ENCODE data around the gene PRR23A.
"Not testable (repeated sequence)": the region's sequence is repeated elsewhere in the genome, so short reads cannot be mapped to it uniquely, and the experiment has no call there.

PRR23A gene

GRCh38 chr3:139006051-139006716, at the start of gene PRR23A:
Gene PRR23A (minus strand): TSS chr3:139006268. CDS start chr3:139006268, 0 bp downstream.
- DNase-seq: no peak

GRCh38 chr3:139052802-139053600, 46.9 kb upstream of the PRR23A start:
- no peak for DNase-seq

GRCh38 chr3:139044366-139045210, 38.5 kb upstream of the PRR23A start, which contains the start of gene PRR23C:
Gene PRR23C (minus strand): TSS chr3:139044892. CDS start chr3:139044620, 272 bp downstream.
- DNase-seq: no peak

- no peak for DNase-seq
These were observed 37.7 kb upstream of the PRR23A start for GRCh38 chr3:139043554-139044365.

GRCh38 chr3:139037478-139037877, 31.4 kb upstream of the PRR23A start:
- DNase-seq: no peak

DNA sequence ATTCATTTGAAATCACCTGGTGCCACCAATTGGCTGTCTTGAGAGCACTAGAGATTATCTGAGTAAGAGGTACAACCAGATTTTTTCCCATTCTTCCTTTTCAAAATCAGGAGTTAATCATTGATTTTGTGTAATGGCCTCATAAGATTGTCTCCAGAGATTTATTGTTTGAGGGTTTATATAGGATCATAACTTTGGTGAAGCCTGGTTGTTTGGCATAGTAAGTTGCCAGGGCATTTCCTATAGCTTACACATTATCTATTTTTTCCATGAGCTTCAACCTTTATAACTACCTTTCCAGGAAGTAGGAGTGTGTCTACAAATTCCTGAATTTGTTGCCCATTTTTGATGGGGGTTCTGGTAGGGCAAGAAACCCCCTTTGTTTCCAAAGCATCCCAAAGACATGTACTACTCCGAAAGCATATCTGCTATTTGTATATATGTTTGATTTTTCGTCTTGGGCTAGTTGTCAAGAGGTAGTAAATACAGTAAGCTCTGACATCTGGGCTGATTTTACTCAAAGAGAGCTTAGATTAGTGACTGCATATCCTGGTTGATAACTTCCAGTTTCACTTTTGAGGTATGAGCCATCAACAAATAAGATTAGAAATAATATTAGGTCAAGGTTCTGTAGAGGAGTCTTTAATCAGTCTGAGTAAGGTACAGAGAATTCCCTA, 26.4 kb upstream of the PRR23A start:
- DNase-seq: no peak

GRCh38 chr3:139030576-139030975, 24.5 kb upstream of the PRR23A start:
- DNase-seq: not testable (repeated sequence)

DNA sequence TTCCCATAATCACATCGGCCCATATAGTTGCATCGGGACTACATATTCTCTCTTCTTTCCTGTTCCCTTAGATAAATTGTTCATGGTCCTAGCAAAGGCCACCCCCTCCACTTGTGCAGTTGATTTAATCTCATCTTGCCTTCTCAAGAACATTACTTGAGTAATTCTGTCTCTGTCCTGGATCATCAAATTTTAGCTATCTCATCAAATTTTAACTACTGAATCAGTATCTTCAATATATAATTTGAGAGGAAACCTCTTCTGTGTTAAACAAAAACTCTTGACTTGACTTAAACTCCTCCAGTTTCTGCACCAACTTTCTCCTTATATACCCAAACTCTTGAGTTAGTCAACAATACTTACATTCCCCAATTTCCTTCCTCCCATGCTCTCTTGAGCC, 18.9 kb upstream of the PRR23A start:
- no peak for DNase-seq

GRCh38 chr3:139020868-139021234, 14.8 kb upstream of the PRR23A start, which contains the start of gene PRR23B:
Gene PRR23B (minus strand): TSS chr3:139020926. CDS start chr3:139020661, 265 bp downstream.
- no peak for DNase-seq

GRCh38 chr3:139020036-139020867, 14.2 kb upstream of the PRR23A start:
- no peak for DNase-seq

GRCh38 chr3:139016430-139017048, 10.5 kb upstream of the PRR23A start:
- no peak for DNase-seq

DNA sequence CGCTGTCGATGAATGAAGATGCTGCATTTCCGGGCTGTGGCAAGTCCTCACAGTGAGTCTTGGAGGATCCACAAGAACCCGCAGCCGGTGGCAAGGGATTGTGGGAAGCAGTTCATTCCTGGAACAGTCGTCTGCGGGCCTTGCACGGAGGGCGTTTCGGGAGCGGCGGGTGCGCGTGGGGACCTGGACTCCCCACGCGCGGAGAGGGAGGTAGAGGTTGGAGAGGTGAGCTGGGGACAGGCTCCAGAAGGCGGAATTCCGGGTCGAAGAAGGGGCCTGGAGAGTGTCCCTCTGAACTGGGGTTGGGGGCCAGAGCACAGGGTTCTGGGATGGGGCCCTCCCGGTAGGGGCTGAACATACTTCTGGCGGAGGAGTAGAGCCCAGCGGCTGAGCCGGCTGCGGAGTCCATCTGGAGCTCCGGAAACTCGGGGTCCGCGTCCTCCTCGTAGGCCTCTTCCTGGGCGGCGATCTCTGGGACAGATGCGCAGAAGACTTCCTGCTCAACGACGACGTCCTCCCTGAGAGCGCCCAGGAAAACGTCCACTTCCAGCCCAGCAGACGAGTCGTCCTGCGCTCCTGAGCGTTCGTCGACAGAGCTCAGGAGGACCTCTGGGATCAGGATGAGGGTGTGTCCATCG, 593 bp downstream of the PRR23A start:
- DNase-seq: no peak

DNA sequence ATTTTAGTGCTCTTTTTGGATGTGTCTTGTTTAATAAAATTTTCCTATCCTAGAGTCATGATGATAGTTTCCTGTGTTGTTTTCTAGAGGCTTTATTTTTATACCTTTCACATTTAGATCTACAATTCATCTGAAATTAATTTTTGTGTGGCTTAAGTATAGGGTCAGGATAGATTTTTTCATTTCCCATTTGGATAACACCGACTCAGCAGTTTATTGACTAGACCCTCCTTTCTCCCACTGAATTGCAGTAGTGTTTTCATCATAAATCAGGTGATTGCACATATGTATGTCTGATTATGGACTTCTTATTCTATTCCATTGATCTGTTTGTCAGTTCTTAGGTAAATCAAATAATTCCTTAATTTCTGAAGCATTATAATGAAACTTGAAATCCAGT, 10.4 kb downstream of the PRR23A start:
- DNase-seq: no peak

- no peak for DNase-seq
These were observed 18.9 kb downstream of the PRR23A start for GRCh38 chr3:138987181-138987580.

- DNase-seq: no peak
These were observed 20.1 kb downstream of the PRR23A start for GRCh38 chr3:138985932-138986331.

- no peak for DNase-seq
These were observed 21.3 kb downstream of the PRR23A start for GRCh38 chr3:138984816-138985215.

GRCh38 chr3:138976047-138976446, 30.0 kb downstream of the PRR23A start:
- DNase-seq: no peak

- DNase-seq: no peak
These were observed 30.7 kb downstream of the PRR23A start for GRCh38 chr3:138975351-138975750.

DNA sequence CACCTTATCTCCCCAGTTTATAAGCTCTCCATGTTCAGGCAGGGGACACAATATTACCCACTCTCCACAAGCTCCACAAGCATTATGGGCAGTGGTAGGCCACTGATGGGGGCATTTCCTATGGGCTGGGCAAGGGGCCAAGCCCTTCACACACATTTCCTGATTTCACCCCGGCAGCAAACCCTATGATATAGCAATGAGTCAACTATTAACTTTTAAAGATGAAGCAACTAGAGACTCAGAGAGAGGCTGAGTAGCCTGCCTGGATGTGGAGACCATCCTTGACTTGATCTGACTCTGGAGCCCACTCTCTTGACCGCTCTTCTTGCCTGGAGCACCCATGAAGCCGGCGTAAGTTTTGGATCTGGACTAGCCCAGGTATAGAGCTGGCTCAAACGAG, 31.6 kb downstream of the PRR23A start:
- no peak for DNase-seq

- no peak for DNase-seq
These were observed 33.1 kb downstream of the PRR23A start for GRCh38 chr3:138972941-138973340.

Measured in SIG-M5 (cell line).